NCI-H1436 treated with DMSO at 0.1 percent for 48 hours (cell line): Measurements from ENCODE around the gene FAM72D.
"Not testable (repeated sequence)": the region's sequence is repeated elsewhere in the genome, so short reads cannot be mapped to it uniquely, and the experiment has no call there.

Experiments used
- DNase-seq: peaks from one replicate; lab custom pipeline; 2025; lab: John Stamatoyannopoulos, UW

The FAM72D gene

DNA sequence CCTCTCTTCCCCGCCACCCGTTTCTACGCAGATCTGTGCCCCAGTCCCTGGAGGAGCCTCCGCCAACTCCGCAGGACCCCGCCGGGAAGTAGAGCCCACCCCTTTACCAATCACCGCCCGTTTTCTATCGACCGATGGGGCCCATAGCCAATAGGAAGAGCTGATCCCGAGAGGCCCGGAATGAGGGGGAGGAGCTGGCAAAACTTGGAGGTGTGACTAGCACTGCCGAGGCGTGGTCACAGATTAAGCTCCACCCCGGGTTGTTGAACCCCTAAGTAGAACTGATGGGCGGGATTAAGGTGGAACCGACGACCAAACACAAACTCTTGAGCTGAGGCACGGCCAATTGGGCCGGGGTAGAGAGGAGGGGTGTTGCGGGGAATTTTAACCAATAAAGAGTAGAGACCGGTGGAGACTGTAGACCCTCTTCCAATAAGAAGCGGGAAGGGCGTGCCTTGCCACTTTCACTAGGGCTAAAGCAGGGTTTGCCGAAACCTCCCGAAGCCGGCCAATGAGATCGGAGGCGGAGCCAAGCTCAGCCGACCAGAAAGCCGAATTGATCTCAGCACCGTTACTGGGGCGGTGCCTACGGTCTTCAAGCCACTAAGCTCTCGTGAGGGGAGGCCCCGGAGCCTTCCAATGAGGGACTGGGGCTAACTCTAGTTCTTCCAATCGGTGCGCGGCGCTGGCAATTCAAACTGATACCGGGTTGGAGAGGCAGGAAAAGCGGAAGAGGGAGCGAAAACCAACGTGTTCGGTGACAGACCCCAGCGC lies at the start of gene FAM72D, which contains the start of gene SRGAP2B:
Gene FAM72D, plus strand, starts transcription at position 691 of the 774 bp plus-strand sequence. CDS start 874 bp downstream, outside the sequence.
Gene SRGAP2B, minus strand, starts transcription at position 45 of the 774 bp plus-strand sequence. CDS start 2,427 bp downstream, outside the sequence.
- not testable (repeated sequence) for DNase-seq

DNA sequence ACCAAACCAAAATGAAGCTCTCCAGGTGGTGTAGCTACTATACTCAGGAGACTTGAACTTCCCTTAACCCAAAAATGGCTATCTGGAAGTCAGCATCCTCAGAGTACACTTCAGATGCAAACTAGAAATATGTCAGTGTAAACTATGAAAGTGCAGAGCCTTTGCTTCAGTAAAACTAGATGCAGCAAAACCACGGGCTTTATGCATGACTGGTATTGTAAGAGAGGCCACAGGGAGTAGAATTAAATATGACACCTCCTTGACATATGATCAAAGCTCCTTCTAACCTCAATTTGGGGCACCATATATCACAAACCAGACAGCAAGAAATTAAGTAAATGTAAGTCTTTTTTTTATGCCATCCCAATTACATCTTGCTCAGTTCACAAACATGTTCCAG lies 48.2 kb upstream of the FAM72D start:
- DNase-seq, result not testable (repeated sequence)

DNA sequence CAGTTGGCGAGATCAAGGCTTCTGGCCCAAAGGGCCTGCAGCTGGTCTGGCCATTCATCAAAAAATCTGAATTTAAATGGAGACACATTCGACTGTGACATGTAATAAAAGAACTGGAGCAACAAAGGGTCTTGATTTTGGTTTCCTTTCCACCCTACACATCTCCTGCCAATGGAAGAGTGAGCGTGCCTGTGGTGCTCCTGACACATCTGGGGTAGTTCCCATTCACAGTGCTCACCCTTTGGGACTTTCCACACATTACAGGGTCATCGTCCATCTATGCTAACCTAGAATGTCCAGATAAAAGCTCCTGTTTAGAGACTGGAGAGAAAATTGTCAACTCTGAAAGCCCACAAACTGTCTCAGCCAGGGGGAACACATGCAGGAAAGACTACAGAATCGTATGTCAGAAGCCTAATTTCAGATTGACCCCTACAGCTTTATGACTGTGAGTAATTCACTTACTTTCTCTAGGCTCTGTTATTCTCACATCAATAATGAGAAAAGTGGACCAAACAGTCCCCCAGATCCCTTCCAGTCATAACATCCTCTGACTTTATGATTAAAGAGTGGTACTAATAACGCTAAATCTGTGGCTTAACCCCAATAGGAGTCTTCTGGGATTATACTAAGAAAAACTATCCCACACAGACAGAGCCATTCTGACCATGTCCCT lies 47.5 kb upstream of the FAM72D start:
- DNase-seq, result not testable (repeated sequence)

DNA sequence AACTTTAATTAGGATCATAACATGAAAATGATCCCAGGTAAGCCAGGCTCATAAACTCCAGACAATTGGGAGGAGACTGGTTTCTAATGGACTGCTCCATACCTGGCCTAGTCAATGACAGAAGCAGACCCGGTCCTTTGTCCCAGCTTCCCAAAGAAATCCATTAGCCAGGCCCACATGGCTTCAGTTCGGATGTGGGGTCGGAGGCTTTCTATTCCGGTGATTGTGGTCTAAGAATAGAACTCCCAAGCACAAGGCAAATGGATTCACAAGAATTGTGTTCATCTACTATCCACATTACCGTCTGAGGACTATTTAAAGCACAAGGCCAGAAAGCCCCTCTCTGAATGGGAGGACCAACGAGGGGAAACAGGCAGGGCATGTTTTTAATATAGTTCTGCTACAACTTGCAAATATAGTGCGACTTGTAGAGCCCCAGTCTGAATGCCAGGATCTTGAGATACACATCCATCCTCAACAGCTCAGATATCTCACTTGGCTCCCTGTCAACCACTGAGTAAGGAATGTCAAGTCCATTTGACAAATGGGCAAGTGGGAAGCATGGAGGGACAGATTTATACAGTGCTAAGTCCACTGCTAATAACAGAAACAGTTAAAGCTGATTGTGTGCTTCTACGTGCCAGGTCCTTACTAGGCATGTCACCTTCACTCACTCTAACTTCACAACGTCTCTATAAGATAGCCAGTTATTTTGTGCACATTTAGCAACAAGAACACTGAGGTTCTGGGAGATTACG lies 43.6 kb upstream of the FAM72D start:
- DNase-seq, result not testable (repeated sequence)

DNA sequence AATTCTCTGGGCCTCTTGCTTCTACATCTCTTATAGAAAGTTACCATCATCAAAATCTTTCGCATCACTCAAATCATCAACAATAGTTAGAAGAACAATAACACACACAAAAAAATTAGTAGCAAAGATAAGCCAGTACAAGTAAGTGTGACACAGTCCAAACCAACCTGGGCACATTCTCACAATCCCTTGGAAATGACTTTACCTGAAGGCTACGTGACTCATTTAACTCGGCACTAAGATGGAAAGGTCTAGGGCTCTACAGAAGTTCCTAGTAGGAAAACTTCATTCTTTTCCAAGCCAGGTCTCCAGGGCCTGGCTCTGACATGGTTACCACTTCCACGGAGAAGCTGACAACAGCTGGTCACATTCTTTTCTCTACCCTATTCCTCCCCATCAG lies 42.3 kb upstream of the FAM72D start:
- DNase-seq, result not testable (repeated sequence)

DNA sequence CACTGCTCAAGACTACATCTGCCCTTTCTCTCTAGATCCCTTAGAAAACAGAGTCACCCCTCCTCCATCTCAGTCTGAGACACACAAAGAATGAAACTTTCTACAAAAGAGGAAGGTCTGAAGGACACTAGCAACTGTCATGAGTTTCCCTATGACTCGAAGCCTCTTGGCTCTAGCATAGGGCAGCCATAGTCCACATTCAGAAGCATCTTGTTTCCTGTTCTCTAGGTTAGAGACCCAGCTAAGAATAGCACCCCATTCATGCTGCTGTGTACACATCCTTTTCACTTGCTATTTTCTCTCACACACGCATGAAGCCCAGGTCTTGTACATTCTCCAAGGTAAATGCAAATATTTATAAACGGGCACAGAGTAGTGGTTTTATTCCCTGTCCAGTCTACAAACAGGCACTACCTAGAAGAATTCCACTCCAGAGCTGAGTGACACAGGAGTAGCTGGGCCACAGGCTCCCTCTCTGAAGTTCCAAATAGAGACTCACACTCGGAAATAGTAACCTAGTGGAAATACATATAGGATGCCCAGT lies 40.5 kb upstream of the FAM72D start:
- not testable (repeated sequence) for DNase-seq

DNA sequence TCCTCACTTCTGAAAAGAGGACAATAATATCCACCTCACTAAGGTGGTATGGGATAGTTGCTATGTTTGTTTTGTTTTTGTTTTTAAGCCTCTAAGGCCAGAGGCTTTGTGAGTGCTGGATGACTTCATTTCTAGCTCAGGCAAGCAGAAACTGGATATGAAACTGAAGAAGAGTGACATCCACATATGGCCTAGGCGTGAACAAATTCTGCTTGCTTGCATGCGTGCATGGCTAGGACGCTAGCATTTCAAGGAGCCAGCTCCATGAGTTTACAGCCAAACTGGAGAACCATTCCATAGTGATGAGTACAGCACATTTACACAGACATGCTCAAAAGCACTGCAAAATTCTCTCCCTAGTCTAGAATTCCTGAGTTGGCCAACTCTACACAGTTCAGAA lies 37.6 kb upstream of the FAM72D start:
- not testable (repeated sequence) for DNase-seq

DNA sequence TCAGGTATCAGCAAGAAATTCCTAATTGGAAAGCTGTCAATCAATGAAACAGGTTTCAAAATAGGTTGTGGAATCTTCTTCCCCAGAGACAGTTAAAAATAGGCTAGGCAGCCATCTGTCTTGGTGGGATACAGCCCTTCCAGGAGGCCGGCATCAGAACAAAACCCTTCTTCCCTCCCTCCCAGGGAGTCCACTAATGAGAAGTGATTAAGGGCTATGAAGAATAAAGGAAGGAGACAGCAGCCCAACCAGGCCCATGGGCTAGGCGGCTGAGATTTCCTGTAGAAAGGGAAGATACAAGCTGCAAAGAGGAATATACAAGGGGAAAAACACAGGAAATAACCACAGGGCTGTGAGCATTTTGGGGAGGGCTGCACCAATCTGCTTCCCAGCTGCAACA lies 32.5 kb upstream of the FAM72D start:
- DNase-seq, result not testable (repeated sequence)

DNA sequence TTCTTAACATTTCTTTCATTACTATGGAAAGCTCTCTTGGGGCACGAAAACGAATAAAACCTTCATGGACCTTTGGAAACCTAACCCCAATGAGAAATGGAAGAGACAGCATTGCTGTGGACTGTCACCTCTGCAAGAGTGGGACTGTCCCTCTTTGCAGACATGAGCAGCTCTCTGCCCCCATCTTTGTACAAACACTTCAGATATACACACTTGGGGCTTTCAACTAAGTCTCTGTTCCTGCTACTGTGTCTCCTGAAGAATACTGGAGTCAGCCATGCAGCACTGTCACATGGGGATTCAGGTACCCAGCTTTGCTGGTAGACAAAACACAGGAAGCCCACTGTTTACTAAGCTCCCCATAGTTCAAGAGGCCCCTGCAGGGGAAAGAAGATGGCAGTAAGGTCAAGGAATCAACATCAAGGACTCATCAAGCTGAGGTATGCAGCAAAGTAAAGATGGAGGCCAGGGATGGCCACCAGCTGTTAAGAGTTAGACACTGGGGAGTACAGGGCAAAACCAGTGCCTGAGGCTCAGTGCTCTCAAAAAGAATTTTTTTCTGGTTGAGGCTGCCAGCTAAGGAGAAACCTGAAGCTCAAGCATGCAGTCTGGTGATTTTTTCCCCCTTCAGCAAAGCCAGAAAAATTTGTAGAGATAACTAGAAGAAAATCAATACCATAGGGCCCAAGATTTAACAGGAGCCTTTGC lies 31.7 kb upstream of the FAM72D start:
- DNase-seq, result not testable (repeated sequence)

DNA sequence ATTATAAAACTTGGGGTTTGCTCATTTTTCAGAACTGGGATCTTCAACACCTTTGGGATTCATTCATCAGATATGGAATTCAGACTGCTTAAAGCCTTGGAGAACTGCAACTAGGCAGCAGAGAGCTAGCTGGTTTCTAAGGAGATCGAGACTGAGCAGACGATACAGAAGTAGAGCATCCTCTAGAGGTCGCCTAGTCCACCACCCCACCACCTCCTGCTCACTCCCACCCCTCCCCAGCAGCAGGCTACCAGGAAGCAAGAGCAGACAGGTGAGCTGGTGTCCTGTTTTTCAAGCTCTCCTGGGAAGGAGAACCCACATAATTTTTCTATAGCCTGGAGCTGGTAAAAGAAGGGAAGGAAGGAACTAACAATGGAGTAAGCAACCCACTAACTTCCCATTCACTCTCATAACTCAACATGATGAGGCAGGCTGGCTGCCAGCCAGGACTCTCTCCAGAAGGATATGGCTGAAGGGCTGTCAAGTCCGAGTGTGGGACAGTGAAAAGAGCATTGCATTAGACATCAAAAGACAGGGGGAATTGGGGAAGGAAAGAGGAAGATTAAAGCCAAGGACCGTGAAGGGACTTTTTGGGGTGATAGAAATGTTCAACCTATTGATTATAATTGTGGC lies 30.5 kb upstream of the FAM72D start:
- DNase-seq, result not testable (repeated sequence)

DNA sequence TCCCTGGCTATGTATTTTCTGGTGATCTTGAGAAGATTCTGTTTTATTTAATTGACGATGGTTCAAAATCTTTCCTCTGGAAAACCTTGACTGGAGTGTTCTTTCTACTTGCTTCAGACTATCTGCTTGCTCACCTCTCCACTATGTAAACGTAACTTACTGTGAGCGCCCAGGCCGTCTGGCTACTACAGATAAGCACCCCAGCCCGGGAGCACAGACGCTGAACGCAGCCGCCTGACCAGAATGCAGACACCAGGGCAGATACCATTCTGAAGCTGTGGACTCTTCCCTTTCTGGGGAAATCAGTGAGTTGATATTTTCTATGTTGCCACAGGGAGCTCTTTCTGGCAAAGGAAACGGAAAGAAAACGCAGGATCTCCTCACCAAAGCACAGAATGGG lies 29.3 kb upstream of the FAM72D start:
- DNase-seq, result not testable (repeated sequence)

DNA sequence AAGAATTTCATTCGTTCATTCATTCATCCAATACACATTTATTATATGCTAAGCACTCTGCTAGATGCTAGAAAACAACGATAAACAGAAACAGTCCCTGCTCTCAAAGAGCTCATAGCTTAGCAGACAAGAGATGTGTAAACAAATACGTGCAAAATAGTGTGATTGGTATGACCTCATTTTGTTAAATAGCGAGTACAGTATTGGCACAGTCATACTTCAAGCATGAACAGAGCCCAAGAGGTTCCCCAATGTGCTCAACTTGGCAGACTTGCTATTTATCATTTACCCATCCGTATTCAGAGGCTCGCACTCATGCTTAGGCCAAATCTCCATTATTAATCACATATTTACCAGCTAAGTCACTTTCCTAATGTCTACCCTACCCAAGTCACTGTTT lies 24.2 kb upstream of the FAM72D start:
- DNase-seq, result not testable (repeated sequence)

DNA sequence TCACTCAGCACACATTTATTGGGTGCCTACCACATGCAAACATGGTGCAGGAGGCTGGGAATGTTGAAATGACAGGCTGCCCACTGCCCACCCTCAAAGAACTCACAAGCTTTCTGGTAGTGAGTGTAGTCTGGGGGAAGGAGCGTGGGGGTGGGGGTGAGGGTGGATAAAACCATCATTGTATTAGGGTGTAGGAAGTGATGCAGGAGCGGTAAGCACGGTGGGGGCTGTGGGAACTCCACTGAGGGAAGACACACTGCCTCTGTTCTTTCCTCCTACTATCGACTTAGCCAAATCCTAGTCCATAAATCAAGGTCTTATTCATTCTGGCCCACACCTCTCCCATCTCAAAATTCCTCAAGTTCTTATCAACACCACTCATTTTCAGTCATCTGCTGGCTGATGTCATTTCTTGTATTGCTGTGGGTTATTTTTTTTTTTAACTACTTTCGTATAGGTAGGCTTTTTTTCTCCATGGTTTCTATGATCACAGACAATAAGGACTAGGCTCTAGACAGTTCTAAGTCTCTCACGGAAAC lies 21.7 kb upstream of the FAM72D start:
- DNase-seq, result not testable (repeated sequence)

DNA sequence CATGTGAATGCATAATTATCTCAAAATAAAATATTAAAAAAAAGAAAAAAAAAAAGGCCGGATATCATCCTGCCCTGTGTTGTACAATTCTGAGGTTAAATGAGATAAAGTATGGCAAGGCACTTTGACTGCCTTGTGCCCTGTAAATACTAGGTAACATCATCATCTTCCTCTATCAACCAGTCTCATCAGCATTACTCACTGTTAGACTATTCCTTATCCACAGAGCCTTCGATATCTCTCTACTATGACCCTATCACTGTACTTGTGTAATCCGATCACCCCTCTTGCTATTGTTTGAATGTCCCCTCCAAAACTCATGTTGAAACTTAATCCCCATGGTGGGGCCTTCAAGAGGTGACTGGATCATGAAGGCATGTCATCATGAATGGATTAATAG lies 18.9 kb upstream of the FAM72D start:
- DNase-seq, result not testable (repeated sequence)

DNA sequence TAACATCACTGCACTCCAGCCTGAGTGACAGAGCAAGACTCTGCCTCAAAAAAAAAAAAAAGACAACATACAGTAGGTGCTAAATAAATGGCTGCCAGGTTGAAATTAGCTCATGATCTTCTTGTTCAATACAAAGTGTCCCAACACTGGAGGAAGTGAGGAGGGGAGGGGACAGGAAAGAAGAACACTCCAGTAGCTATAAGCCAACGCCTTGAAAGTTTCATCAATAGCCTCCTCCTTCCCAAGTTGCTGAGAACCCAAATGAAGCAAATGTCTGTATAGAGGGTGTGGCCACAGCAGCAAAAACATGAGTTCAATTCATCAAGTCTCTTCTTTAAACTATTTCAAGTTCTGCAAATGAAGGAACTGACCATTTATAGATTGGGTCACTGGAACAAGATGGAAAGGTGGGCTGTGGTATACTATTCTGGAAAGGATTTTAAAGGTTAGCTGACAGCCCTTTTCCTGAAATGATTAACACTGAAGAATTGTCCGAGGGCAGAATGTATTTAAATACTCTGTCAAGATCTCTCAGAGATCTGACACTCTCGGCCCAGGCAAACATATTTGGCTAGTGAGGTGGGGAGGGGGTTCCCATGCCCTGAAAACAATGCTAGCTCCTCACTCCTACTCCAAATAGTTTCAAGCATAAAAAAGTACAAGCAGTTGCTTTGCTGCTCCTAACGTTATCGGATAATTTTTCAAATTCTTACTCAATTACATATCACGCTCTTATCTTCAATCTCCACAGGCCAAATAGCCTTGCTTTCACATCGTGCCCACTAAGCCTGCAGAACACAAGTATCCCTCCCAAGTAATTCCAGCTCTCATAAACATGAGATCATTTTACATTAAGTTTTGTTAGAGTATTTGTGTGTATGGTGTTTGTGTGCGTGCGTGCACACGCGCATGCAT lies 17.6 kb upstream of the FAM72D start:
- not testable (repeated sequence) for DNase-seq

DNA sequence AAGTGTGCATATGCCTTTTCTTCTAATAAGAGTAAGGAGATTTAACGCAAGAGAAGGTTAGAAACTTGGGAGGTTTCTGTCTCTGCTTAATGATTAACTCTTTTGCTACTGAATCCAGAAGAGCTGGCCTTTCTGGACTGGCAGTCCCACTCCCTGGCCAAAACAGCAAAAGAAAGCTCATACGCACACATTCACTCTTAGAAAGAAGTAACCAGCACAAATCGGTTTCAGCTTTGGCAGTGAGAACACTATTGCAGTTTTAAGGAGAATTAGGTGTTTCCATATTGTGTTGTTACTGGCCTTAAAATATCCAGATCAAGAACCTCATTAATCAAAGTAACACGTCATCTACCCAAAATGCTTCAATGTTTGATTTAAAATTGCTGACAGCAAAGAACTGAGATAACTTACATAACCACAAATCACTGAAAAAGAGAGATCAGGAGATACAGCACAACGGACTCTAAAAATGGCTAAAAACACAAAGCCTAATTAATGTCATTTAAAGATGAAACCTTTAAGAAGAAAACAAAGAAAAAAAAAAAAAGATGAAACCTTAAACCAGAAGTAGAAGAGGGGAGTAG lies 16.9 kb upstream of the FAM72D start:
- not testable (repeated sequence) for DNase-seq

DNA sequence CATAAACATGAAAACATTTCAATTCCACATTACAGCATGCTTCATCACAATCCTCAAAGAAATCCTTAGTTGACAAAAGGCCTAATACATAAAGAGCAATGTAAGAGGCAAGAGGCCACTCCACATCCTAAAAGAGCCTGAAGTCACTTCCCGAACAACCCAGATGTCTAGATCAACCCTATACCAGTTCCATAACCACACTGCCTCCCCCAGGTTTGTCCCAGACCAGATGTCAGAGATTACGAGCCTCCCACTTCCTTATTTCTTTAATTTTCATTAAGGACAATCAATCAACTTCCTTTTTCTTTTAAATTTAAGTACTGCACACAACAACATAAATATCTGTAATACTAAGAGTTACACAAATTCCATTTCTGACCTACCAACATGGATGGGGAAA lies 16.0 kb upstream of the FAM72D start:
- DNase-seq, result not testable (repeated sequence)

DNA sequence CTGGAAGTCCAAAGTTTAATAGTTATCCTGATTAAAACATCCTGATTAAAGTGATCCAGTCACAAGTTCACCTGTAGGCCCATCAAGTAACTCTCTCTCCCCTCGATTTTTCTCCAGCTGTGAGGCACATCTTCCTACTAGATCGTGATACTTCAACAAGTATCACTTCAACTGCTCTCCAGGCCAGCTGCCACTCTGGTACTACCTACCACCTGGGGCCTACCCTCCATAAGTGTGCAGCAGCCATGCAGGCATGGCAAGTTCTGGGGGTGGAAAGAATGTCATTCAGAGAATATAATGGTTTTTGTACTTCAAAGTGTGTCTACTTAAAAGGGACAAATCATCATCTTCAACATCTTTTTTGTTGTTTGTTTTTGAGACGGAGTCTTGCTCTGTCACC lies 15.6 kb upstream of the FAM72D start:
- DNase-seq, result not testable (repeated sequence)
